ES-I3 (cell line): ENCODE measurements around the gene PPP2R5C.

ENCODE experiments used
- H3K36me3 ChIP-seq: 2 replicates; pipeline ENCODE4 v1.6.1; 2013; ENCODE audit warnings: mild to moderate bottlenecking, low read length, control low read depth, moderate library complexity; ENCODE audit not compliant: insufficient read depth
- H3K4me1 ChIP-seq: 2 replicates; pipeline ENCODE4 v1.6.1; 2013; ENCODE audit warnings: mild to moderate bottlenecking, control low read depth, low read length; ENCODE audit not compliant: insufficient read depth
- H3K9ac ChIP-seq: 2 replicates; pipeline ENCODE4 v1.6.1; 2013; ENCODE audit warnings: low read depth, mild to moderate bottlenecking, low read length, moderate library complexity
- H3K9me3 ChIP-seq: 2 replicates; pipeline ENCODE4 v1.6.1; 2013; ENCODE audit warnings: mild to moderate bottlenecking, low read length, moderate library complexity; ENCODE audit not compliant: control insufficient read depth, insufficient read depth

The PPP2R5C gene

GRCh38 chr14:101881426-101881825 is 119.9 kb downstream of the PPP2R5C start:
- Histone ChIP-seq H3K9ac (no peak overlapping the region), H3K36me3 (no peaks in the 10 kb centered on the region; the same call in 1 of the 2 replicates), H3K9me3 (no peaks in the 10 kb centered on the region), H3K4me1 (no peaks in the 10 kb centered on the region)

DNA sequence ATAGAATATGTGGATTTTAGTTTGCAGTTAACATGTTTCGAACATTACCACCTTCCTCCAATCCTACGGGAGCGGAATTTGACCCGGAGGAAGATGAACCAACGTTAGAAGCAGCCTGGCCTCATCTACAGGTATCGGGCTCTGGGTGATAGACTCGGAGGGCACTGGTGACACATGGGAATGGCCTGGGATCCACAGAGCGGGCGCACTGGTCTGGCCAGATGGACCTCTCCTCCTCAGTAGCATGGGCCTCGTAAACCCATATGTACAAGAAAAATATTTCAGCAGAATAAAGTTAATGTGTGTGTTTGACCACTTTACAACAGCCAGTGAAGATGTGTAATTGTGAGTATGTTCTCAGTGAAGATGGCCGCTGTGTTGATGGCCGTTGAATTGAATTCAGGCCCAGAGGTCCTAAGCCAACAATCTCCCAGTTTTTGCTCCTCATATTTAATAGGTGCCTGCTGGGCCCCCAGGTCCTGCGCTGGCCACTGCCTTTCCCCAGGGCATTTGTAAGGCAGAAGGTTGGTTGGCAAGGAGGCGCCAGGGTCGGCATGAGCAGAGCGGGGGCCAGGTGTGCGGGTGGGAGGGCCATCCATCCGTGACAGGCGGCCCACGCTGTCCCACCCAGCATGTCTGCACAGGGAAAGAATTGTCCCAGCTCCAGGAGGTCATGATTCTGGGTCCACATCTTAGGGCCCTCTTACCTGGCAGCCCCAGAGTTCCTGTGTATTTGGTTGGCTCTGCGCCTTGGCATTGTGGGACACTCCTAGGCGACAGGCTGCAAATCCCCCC is 120.8 kb downstream of the PPP2R5C start:
- H3K4me1 ChIP-seq = no peaks in the 10 kb centered on the region
- no peaks in the 10 kb centered on the region for H3K9me3 ChIP-seq
- no peaks in the 10 kb centered on the region; the same call in 1 of the 2 replicates for H3K36me3 ChIP-seq
- H3K9ac ChIP-seq = no peak overlapping the region

DNA sequence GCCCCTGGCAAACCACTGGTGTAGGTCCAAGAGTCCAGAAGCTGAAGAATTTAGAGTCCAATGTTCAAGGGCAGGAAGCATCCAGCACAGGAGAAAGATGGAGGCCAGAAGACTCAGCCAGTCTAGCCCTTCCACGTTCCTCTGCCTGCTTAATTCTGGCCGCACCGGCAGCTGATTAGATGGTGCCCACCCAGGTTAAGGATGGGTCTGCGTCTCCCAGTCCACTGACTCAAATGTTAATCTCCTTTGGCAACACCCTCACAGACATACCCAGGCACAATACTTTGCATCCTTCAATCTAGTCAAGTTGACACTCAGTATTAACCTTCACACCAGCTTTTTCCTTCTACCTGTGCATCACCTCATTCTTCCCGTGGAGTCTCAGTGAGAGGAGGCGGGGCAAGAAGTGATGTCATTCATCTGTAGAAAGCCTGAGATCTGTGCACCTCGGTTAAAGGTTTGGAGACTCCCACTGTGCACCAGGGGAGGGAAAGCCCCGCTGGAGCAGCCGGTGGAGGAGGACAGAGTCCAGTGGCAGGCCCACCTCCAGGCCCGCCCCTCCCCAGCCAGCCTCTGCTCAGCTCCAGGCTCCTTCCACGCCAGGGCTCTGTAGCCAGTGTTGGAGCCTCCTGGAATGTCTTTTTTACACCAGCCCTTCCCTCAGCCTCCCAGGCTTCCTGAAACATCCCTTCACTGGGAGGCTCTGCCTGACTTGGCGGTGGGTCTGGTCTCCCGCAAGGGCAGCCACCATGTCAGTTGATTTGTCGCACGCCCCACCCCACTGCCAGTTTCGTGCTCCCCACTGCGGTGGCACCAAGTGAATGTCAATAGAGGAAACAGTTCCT is 122.8 kb downstream of the PPP2R5C start:
- Histone ChIP-seq H3K36me3 (no peaks in the 10 kb centered on the region; the same call in 1 of the 2 replicates), H3K9me3 (no peaks in the 10 kb centered on the region), H3K9ac (no peak overlapping the region), H3K4me1 (no peaks in the 10 kb centered on the region)

DNA sequence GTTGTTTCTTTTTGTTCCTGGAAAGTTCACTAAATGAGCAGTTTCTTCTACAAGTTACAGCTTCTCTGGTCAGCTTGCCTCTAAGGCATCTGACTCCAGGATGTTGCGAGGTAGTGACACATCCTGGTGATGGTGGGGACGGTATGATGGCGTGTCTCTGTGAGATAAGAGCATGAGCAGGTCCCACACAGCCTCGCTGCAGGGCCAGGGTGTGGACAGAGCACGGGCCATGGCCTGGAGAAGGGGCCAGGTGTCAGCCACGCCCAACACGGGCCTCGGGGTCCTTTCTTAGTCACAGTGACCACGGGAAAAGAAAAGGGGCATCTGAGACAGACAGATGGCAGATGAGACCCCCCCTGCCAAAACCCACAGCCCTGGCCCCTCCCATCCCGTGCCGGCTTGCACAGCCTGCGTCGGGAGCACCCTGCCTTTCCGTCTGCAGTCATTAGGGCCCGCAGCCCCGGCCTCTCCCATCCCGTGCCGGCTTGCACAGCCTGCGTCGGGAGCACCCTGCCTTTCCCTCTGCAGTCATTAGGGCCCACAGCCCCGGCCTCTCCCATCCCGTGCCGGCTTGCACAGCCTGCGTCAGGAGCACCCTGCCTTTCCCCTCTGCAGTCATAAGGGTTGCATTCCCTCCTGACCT is 123.5 kb downstream of the PPP2R5C start:
- Histone ChIP-seq H3K4me1 (no peaks in the 10 kb centered on the region), H3K36me3 (no peaks in the 10 kb centered on the region; the same call in 1 of the 2 replicates), H3K9ac (no peak overlapping the region)

DNA sequence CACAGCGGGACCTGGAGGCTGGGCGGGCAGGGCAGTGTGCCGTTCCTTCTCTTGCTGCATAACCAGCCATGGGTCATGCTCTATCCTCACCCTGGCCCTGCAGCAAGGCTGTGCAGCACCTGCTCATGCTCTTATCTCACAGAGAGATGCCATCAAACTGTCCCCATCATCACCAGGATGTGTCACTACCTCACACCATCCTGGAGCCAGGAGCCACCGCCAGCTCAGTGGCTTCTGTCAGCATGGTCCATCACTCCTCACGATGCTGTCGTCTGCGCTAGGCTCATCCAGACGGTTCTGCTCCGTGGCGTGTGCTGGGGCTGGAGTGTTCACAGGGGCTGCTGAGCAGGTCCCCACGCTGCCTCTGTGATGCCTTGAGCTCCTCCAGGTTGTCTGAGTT is 125.7 kb downstream of the PPP2R5C start:
- Histone ChIP-seq H3K36me3 (peaks cover 4% of the 10 kb centered on the region; the same call in 1 of the 2 replicates), H3K9ac (no peak overlapping the region)

More for the DNA sequence above, 123.5 kb downstream of the PPP2R5C start:
- no peaks in the 10 kb centered on the region for H3K9me3 ChIP-seq

DNA sequence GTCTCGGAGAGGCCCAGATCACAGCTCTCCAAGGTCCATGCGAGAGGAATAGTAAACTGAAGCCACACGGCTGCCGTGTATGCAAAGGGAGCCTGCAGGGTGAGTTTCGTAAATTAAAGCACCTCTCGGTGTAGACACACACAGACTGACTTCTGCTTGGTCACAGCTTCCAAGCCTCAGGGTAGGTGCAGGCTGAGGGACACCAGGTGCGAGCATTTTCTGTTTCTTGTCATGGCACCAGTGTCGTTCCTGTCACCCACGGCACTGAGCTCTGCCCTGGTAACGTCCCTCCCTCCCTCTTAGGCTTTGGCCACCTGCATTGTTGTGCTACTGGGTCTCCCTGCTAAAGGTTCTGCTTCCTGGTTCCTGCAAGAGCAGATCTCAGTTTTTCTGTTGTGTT is 126.7 kb downstream of the PPP2R5C start:
- no peak overlapping the region for H3K9ac ChIP-seq

More for the DNA sequence above, 125.7 kb downstream of the PPP2R5C start:
- no peaks in the 10 kb centered on the region for H3K9me3 ChIP-seq
- no peaks in the 10 kb centered on the region for H3K4me1 ChIP-seq

GRCh38 chr14:101889366-101889765 is 127.9 kb downstream of the PPP2R5C start:
- Histone ChIP-seq H3K9ac (no peak overlapping the region), H3K9me3 (no peaks in the 10 kb centered on the region), H3K36me3 (peaks cover 4% of the 10 kb centered on the region; the same call in 1 of the 2 replicates), H3K4me1 (no peaks in the 10 kb centered on the region)

More for the DNA sequence above, 126.7 kb downstream of the PPP2R5C start:
- peaks cover 4% of the 10 kb centered on the region; the same call in 1 of the 2 replicates for H3K36me3 ChIP-seq
- no peaks in the 10 kb centered on the region for H3K4me1 ChIP-seq
- H3K9me3 ChIP-seq = no peaks in the 10 kb centered on the region

GRCh38 chr14:101889898-101890297 is 128.4 kb downstream of the PPP2R5C start:
- Histone ChIP-seq H3K4me1 (no peaks in the 10 kb centered on the region), H3K9me3 (no peaks in the 10 kb centered on the region), H3K36me3 (0 out of 2 replicates have a peak, but pooled peaks cover 4% of the 10 kb centered on the region), H3K9ac (no peak overlapping the region)

GRCh38 chr14:101891471-101891870 is 130.0 kb downstream of the PPP2R5C start:
- peaks cover 9% of the 10 kb centered on the region; the same call in 1 of the 2 replicates for H3K36me3 ChIP-seq
- no peaks in the 10 kb centered on the region for H3K4me1 ChIP-seq
- no peak overlapping the region for H3K9ac ChIP-seq
- H3K9me3 ChIP-seq = no peaks in the 10 kb centered on the region

DNA sequence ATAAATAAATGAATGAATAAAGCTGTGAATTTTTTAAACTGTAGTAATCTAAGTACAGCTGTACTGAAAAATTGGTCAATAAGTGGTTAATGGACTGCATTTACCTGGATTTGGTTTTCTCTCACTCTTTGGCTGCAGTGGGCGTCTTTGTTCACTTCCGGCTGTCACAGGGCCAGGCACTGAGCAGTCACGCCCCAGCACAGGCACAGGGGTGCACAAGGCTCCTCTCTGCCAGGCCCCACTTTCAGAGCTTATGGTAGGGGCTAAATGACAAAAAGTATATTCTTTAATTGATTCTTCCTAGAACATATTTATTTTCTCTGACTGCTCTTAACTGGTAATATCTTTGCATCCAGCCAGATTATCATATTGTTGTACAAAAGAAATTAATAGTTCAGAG is 132.2 kb downstream of the PPP2R5C start:
- H3K36me3 ChIP-seq = peaks cover 12% of the 10 kb centered on the region; the same call in 1 of the 2 replicates
- H3K9me3 ChIP-seq = no peaks in the 10 kb centered on the region
- H3K9ac ChIP-seq = no peak overlapping the region
- H3K4me1 ChIP-seq = no peaks in the 10 kb centered on the region

- Histone ChIP-seq H3K9ac (no peak overlapping the region), H3K36me3 (peaks cover 12% of the 10 kb centered on the region; the same call in 1 of the 2 replicates), H3K9me3 (no peaks in the 10 kb centered on the region), H3K4me1 (no peaks in the 10 kb centered on the region)
These were observed 133.0 kb downstream of the PPP2R5C start for GRCh38 chr14:101894365-101895081.

DNA sequence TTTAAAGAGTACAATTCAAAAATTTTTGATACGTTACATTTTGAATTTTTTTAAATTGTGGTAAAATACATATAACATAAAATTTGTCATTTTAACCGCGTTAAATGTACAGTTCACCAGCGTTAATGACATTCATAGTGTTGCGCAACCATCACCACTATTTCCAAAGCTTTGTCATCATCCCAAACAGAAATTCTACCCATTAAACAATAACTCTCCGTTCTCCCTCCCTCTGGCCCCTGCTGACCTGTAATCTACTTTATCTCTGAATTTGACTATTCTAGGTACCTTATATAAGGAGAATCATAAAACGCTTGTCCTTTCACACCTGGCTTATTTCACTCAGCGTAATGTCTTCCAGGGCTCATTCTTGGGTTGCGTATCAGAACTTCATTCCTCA is 133.7 kb downstream of the PPP2R5C start:
- no peaks in the 10 kb centered on the region for H3K4me1 ChIP-seq
- no peaks in the 10 kb centered on the region for H3K9me3 ChIP-seq
- peaks cover 12% of the 10 kb centered on the region; the same call in 1 of the 2 replicates for H3K36me3 ChIP-seq
- no peak overlapping the region for H3K9ac ChIP-seq

GRCh38 chr14:101897326-101897725 is 135.8 kb downstream of the PPP2R5C start:
- Histone ChIP-seq H3K4me1 (no peaks in the 10 kb centered on the region), H3K36me3 (peaks cover 16% of the 10 kb centered on the region), H3K9ac (no peak overlapping the region), H3K9me3 (no peaks in the 10 kb centered on the region)
